T-cell (primary cell): Measurements from ENCODE around the gene SNX21. TPM values are rescaled to one million over a fixed set of nuclear protein-coding genes. Genes with fewer than 3 reads are reported as not detected.
"Not testable (repeated sequence)": the region's sequence is repeated elsewhere in the genome, so short reads cannot be mapped to it uniquely, and the experiment has no call there.

Experiments
- ATAC-seq, 4 experiments: fragments of 200-7000 bp in 3 of 4; fragments of 150-1000 bp in 1 of 4; cut with Tn5 transposase; replicated peaks in 1 of 4; 1 replicate in 3 of 4; 2 replicates in 1 of 4; pipeline ENCODE4 v1.10.0; 2021; ENCODE audit warnings: moderate library complexity in 3 of 4, mild to moderate bottlenecking in 2 of 4, moderate number of reproducible peaks in 1 of 4
- CTCF ChIA-PET, 2 donors: fragments of 300-600 bp; sonication (Branson Sonifier 250); formaldehyde crosslinking; loops; one replicate each; lab custom pipeline; 2022; ENCODE audit warnings: antibody characterized with exemption in 2 of 2; lab: Charles Lee
- POLR2A ChIA-PET, 2 donors: fragments of 300-600 bp; sonication (Branson Sonifier 250); formaldehyde crosslinking; loops; one replicate each; lab custom pipeline; 2022; ENCODE audit warnings: antibody characterized with exemption in 2 of 2; lab: Charles Lee
- DNase-seq, 35 experiments: peaks; one replicate each; pipeline versions ENCODE4 v3.0.0 to v3.0.0-alpha.2; 2013 to 2023
- H3K27ac ChIP-seq: one replicate; pipeline ENCODE4 v1.5.1; 2013; ENCODE audit warnings: low read length
- H3K27me3 ChIP-seq, 2 experiments: replicated peaks in 1 of 2; 1 replicate in 1 of 2; 2 replicates in 1 of 2; pipeline versions ENCODE4 v1.6.1 to v1.7.0; 2013; ENCODE audit warnings: low read length in 1 of 2, mixed read lengths in 1 of 2; ENCODE audit not compliant: control insufficient read depth in 2 of 2, insufficient read depth in 2 of 2; ENCODE audit errors: extremely low read depth in 1 of 2
- H3K36me3 ChIP-seq, 2 donors: 1 replicate in 1 of 2; 2 replicates in 1 of 2; pipeline versions ENCODE4 v1.6.1 to v1.7.0; 2013; ENCODE audit warnings: low read length in 1 of 2; ENCODE audit not compliant: control insufficient read depth in 2 of 2, insufficient read depth in 1 of 2; ENCODE audit errors: extremely low read depth in 1 of 2
- H3K4me1 ChIP-seq, 2 experiments: 1 replicate in 1 of 2; 2 replicates in 1 of 2; pipeline versions ENCODE4 v1.6.1 to v1.7.0; 2013; ENCODE audit warnings: low read length in 2 of 2, mixed read lengths in 1 of 2; ENCODE audit not compliant: insufficient read depth in 2 of 2, control insufficient read depth in 1 of 2; ENCODE audit errors: extremely low read depth in 1 of 2
- H3K4me3 ChIP-seq, 2 donors: 1 replicate in 1 of 2; 2 replicates in 1 of 2; pipeline versions ENCODE4 v1.5.1 to v1.7.0; 2013; ENCODE audit warnings: mild to moderate bottlenecking in 2 of 2, low read length in 1 of 2, moderate library complexity in 1 of 2; ENCODE audit not compliant: control insufficient read depth in 1 of 2; ENCODE audit errors: extremely low read depth in 1 of 2
- H3K9me3 ChIP-seq: 2 replicates; pipeline ENCODE4 v1.7.0; 2013
- H3K27ac Mint-ChIP-seq, 2 donors: one replicate each; pipeline ENCODE4 v1.8.0; 2020 to 2021; ENCODE audit warnings: mild to moderate bottlenecking in 2 of 2, mixed read lengths in 2 of 2
- H3K27me3 Mint-ChIP-seq, 2 donors: one replicate each; pipeline ENCODE4 v1.8.0; 2021 to 2022; ENCODE audit warnings: mixed read lengths in 2 of 2
- H3K36me3 Mint-ChIP-seq: one replicate; pipeline ENCODE4 v1.8.0; 2021; ENCODE audit warnings: mixed read lengths
- H3K4me1 Mint-ChIP-seq, 3 donors: one replicate each; pipeline ENCODE4 v1.8.0; 2020 to 2022; ENCODE audit warnings: mixed read lengths in 3 of 3, mild to moderate bottlenecking in 1 of 3
- H3K4me3 Mint-ChIP-seq, 3 donors: one replicate each; pipeline ENCODE4 v1.8.0; 2020 to 2022; ENCODE audit warnings: mild to moderate bottlenecking in 3 of 3, mixed read lengths in 3 of 3, moderate library complexity in 3 of 3
- H3K9me3 Mint-ChIP-seq, 3 donors: one replicate each; pipeline ENCODE4 v1.8.0; 2020 to 2022; ENCODE audit warnings: mixed read lengths in 3 of 3
- WGBS: methylation state at CpG from one replicate; pipeline ENCODE4 v1.1.5; 2013; ENCODE audit warnings: missing lambda C conversion rate; ENCODE audit not compliant: insufficient coverage; 5-methylcytosine and 5-hydroxymethylcytosine counted together
- total RNA-seq, 35 experiments: library from RNA in 6 of 35; stranded (reverse) in 6 of 35; fragments of 120-200 nt in 1 of 35; gene quantifications; one replicate each; pipeline versions ENCODE4 v1.2.1 to v1.2.4 and lab custom pipeline; 2013 to 2026

The SNX21 gene
- total RNA-seq, 5 donors from 2014 or later (not counting 1 experiment from before 2014, with no cell fraction given): 1.1 to 3.5 (median 2.1) TPM

- H3K4me3 Mint-ChIP-seq, H3K27ac Mint-ChIP-seq, H3K9me3 Mint-ChIP-seq, H3K27me3 ChIP-seq, POLR2A ChIA-PET, H3K9me3 ChIP-seq, ATAC-seq, H3K4me3 ChIP-seq, H3K27ac ChIP-seq, DNase-seq, H3K27me3 Mint-ChIP-seq: not testable (repeated sequence)
- WGBS: no CpG with 5 or more reads among the region's 3 CpGs
- Mint-ChIP-seq H3K4me1 (peaks cover 12 to 15% (median 14%) of the 10 kb centered on the region in 3 donors), H3K36me3 (peaks cover 34% of the 10 kb centered on the region)
- H3K4me1 ChIP-seq: peaks cover 0 to 13% of the 10 kb centered on the region in 2 experiments
- peaks cover 14 to 52% of the 10 kb centered on the region in 2 donors for H3K36me3 ChIP-seq
- CTCF ChIA-PET: interaction anchor here in 1 of 2 donors (1.1 kb wide), 1 partner anchor 165 kb away, joined by 5 read pairs; no protein-coding TSS in a partner anchor
Measured at GRCh38 chr20:45797955-45798354, 35.6 kb upstream of the SNX21 start.

- H3K4me3 ChIP-seq: no peak overlapping the region
- no peaks in the 10 kb centered on the region for H3K9me3 ChIP-seq
- Mint-ChIP-seq H3K27ac (peak overlapping the region; percentile 50 to 69), H3K9me3 (no peaks in the 10 kb centered on the region), H3K4me3 (no peak overlapping the region), H3K4me1 (peaks cover 10 to 13% (median 10%) of the 10 kb centered on the region in 3 donors), H3K36me3 (peaks cover 39% of the 10 kb centered on the region), H3K27me3 (no peaks in the 10 kb centered on the region)
- ATAC-seq (peak; percentile 93 to 98 (median 95)), DNase-seq (peak; percentile 24 to 79 (median 52))
- CTCF ChIA-PET: interaction anchor here (0.6 to 2.3 kb wide), 16 partner anchors 8 to 214 kb away, joined by 3 to 17 read pairs (median 3); partner anchors contain the start of gene PCIF1 (in 1 of the 2)
- POLR2A ChIA-PET: interaction anchor here (0.6 to 0.7 kb wide), 2 partner anchors 23 to 349 kb away, joined by 3 to 4 read pairs; no protein-coding TSS in a partner anchor
- H3K4me1 ChIP-seq: peaks cover 0 to 9% of the 10 kb centered on the region in 2 experiments
- 61% methylated on average over 3 of the region's 4 CpGs for WGBS
- no peaks in the 10 kb centered on the region for H3K27me3 ChIP-seq
- peaks cover 13 to 59% of the 10 kb centered on the region in 2 donors for H3K36me3 ChIP-seq
- no peak overlapping the region for H3K27ac ChIP-seq
Measured at GRCh38 chr20:45798935-45799642, 34.5 kb upstream of the SNX21 start.

- no peaks in the 10 kb centered on the region for H3K27me3 ChIP-seq
- H3K36me3 Mint-ChIP-seq: peaks cover 39% of the 10 kb centered on the region
- ATAC-seq: no peak
- DNase-seq: no peak
- no peak overlapping the region for H3K27ac Mint-ChIP-seq
- H3K36me3 ChIP-seq: peaks cover 16 to 58% of the 10 kb centered on the region in 2 donors
- H3K27ac ChIP-seq: no peak overlapping the region
- no peaks in the 10 kb centered on the region for H3K9me3 Mint-ChIP-seq
- no peaks in the 10 kb centered on the region for H3K27me3 Mint-ChIP-seq
- H3K4me1 ChIP-seq: peaks cover 0 to 9% of the 10 kb centered on the region in 2 experiments
- H3K9me3 ChIP-seq: no peaks in the 10 kb centered on the region
- peaks cover 9 to 10% (median 10%) of the 10 kb centered on the region in 3 donors for H3K4me1 Mint-ChIP-seq
- CTCF ChIA-PET: no interaction called here
- H3K4me3 ChIP-seq: no peak overlapping the region
- 80% methylated on average over 3 of the region's 7 CpGs for WGBS
- POLR2A ChIA-PET: interaction anchor here in 1 of 2 donors (1.0 kb wide), 1 partner anchor 152 kb away, joined by 3 read pairs; no protein-coding TSS in a partner anchor
- no peak overlapping the region for H3K4me3 Mint-ChIP-seq
Measured at GRCh38 chr20:45801851-45802250, 31.7 kb upstream of the SNX21 start.

GRCh38 chr20:45810191-45810970 is 23.2 kb upstream of the SNX21 start:
- Mint-ChIP-seq H3K36me3 (peaks cover 31% of the 10 kb centered on the region), H3K27me3 (no peaks in the 10 kb centered on the region), H3K4me1 (peaks cover 15 to 19% (median 17%) of the 10 kb centered on the region in 3 donors), H3K4me3 (no peak overlapping the region), H3K27ac (no peak overlapping the region), H3K9me3 (no peaks in the 10 kb centered on the region)
- POLR2A ChIA-PET: no interaction called here
- Histone ChIP-seq H3K27me3 (no peaks in the 10 kb centered on the region), H3K36me3 (peaks cover 5 to 38% of the 10 kb centered on the region in 2 donors), H3K4me1 (peaks cover 7 to 16% of the 10 kb centered on the region in 2 experiments), H3K4me3 (no peak overlapping the region), H3K9me3 (no peaks in the 10 kb centered on the region), H3K27ac (no peak overlapping the region)
- WGBS: 90% methylated on average over 4 of the region's 8 CpGs
- CTCF ChIA-PET: no interaction called here
- DNase-seq (no peak), ATAC-seq (no peak)

GRCh38 chr20:45812157-45813005 is 21.2 kb upstream of the SNX21 start, which contains the start of gene UBE2C:
Gene UBE2C (plus strand): TSS chr20:45812644. CDS start chr20:45812696, 52 bp downstream.
- peak; percentile 99 to 100 (median 100) for ATAC-seq
- Histone ChIP-seq H3K4me1 (peaks cover 7 to 16% of the 10 kb centered on the region in 2 experiments), H3K27ac (no peak within 1 kb of the TSS), H3K9me3 (no peaks in the 10 kb centered on the region), H3K4me3 (peak within 1 kb of the TSS; percentile 79 to 84), H3K36me3 (peaks cover 5 to 25% of the 10 kb centered on the region in 2 donors), H3K27me3 (no peaks in the 10 kb centered on the region)
- WGBS: 2% methylated on average over 65 of the region's 65 CpGs
- H3K36me3 Mint-ChIP-seq: peaks cover 24% of the 10 kb centered on the region
- H3K4me1 Mint-ChIP-seq: peaks cover 15 to 19% (median 17%) of the 10 kb centered on the region in 3 donors
- CTCF ChIA-PET: no interaction called here
- peak within 1 kb of the TSS; percentile 77 to 86 (median 82) for H3K4me3 Mint-ChIP-seq
- H3K27me3 Mint-ChIP-seq: no peaks in the 10 kb centered on the region
- H3K9me3 Mint-ChIP-seq: no peaks in the 10 kb centered on the region
- POLR2A ChIA-PET: interaction anchor here (0.5 to 0.6 kb wide), 2 partner anchors 123 to 146 kb away, joined by 3 to 8 read pairs; no protein-coding TSS in a partner anchor
- H3K27ac Mint-ChIP-seq: peak within 1 kb of the TSS; percentile 39 to 80
- DNase-seq: peak; percentile 75 to 97 (median 94)
